Loucy (cell line): ENCODE measurements around the gene AKR1D1.
"Not testable (repeated sequence)": the region's sequence is repeated elsewhere in the genome, so short reads cannot be mapped to it uniquely, and the experiment has no call there.

Source experiments
- H2AFZ ChIP-seq: fragments of 200-600 bp; sonication (generic); 2 replicates; pipeline ENCODE4 v1.6.0; 2016; ENCODE audit warnings: antibody characterized with exemption, mild to moderate bottlenecking, low read length, moderate library complexity
- H3F3A ChIP-seq: fragments of 200-600 bp; 2 replicates; pipeline ENCODE4 v1.6.0; 2016; ENCODE audit warnings: antibody characterized with exemption, low read depth, mild to moderate bottlenecking
- H3K27me3 ChIP-seq: fragments of 200-600 bp; sonication (generic); 2 replicates; pipeline ENCODE4 v1.6.1; 2014; ENCODE audit warnings: low read length, mild to moderate bottlenecking; ENCODE audit not compliant: insufficient read depth, poor library complexity, severe bottlenecking
- H3K36me3 ChIP-seq: fragments of 200-600 bp; sonication (generic); 2 replicates; pipeline ENCODE4 v1.6.1; 2016; ENCODE audit warnings: low read length; ENCODE audit not compliant: insufficient read depth
- H3K4me1 ChIP-seq: fragments of 200-600 bp; sonication (generic); 2 replicates; pipeline ENCODE4 v1.5.1; 2014; ENCODE audit warnings: low read length, mild to moderate bottlenecking; ENCODE audit not compliant: insufficient read depth, poor library complexity, severe bottlenecking
- H3K4me2 ChIP-seq: fragments of 200-600 bp; sonication (generic); 2 replicates; pipeline ENCODE4 v1.6.0; 2014; ENCODE audit warnings: antibody characterized with exemption, low read length, low read depth, mild to moderate bottlenecking; ENCODE audit not compliant: poor library complexity, severe bottlenecking
- H3K4me3 ChIP-seq: fragments of 200-600 bp; sonication (generic); 2 replicates; pipeline ENCODE4 v1.5.1; 2014; ENCODE audit warnings: low read length, mild to moderate bottlenecking, mixed read lengths; ENCODE audit not compliant: poor library complexity, severe bottlenecking
- H3K79me2 ChIP-seq: fragments of 200-600 bp; sonication (generic); 2 replicates; pipeline ENCODE4 v1.6.1; 2014; ENCODE audit warnings: low read length; ENCODE audit not compliant: insufficient read depth
- H3K9ac ChIP-seq: fragments of 200-600 bp; sonication (generic); 2 replicates; pipeline ENCODE4 v1.6.0; 2014; ENCODE audit warnings: mild to moderate bottlenecking, low read depth, low read length, moderate library complexity; ENCODE audit not compliant: poor library complexity, severe bottlenecking
- H3K9me2 ChIP-seq: fragments of 200-600 bp; sonication (generic); replicated peaks from 2 replicates; pipeline ENCODE4 v1.6.1; 2016; ENCODE audit warnings: low read depth, low read length, mixed read lengths
- H3K9me3 ChIP-seq: fragments of 200-600 bp; sonication (generic); 2 replicates; pipeline ENCODE4 v1.6.1; 2014; ENCODE audit warnings: mild to moderate bottlenecking, antibody characterized with exemption, low read length, low read depth; ENCODE audit not compliant: insufficient read depth
- H4K20me1 ChIP-seq: fragments of 200-600 bp; sonication (generic); 2 replicates; pipeline ENCODE4 v1.6.0; 2014; ENCODE audit warnings: antibody characterized with exemption, low read length, mild to moderate bottlenecking; ENCODE audit not compliant: insufficient read depth, poor library complexity, severe bottlenecking
- CTCF ChIP-seq: fragments of 200-600 bp; sonication (generic); conservative IDR thresholded peaks from 2 replicates; pipeline ENCODE4 v1.5.1; 2014; ENCODE audit warnings: mild to moderate bottlenecking, antibody characterized with exemption, low read length
- EZH2phosphoT487 ChIP-seq: fragments of 200-600 bp; IDR thresholded peaks from 2 replicates; pipeline ENCODE4 v1.6.1; 2018; ENCODE audit warnings: antibody characterized with exemption, mild to moderate bottlenecking, moderate library complexity, borderline replicate concordance

AKR1D1 gene

GRCh38 chr7:138052696-138053095 lies 23.6 kb upstream of the AKR1D1 start:
- Histone ChIP-seq H3K9ac (no peak overlapping the region), H3K36me3 (no peaks in the 10 kb centered on the region), H2AFZ (no peak overlapping the region), H3K4me1 (no peaks in the 10 kb centered on the region), H3K4me3 (no peak overlapping the region), H4K20me1 (no peaks in the 10 kb centered on the region), H3F3A (no peaks in the 10 kb centered on the region), H3K4me2 (no peak overlapping the region), H3K9me3 (no peaks in the 10 kb centered on the region), H3K27me3 (no peaks in the 10 kb centered on the region), H3K79me2 (no peaks in the 10 kb centered on the region), H3K9me2 (no peaks in the 10 kb centered on the region)
- no peak for TF ChIP-seq CTCF
- TF ChIP-seq EZH2phosphoT487, result no peak

- H3K4me2 ChIP-seq, H3K79me2 ChIP-seq, H3K9me2 ChIP-seq, H2AFZ ChIP-seq, H3K27me3 ChIP-seq, H3K4me1 ChIP-seq, H4K20me1 ChIP-seq, H3K4me3 ChIP-seq, H3K9ac ChIP-seq, H3F3A ChIP-seq, H3K36me3 ChIP-seq, H3K9me3 ChIP-seq: not testable (repeated sequence)
Observed at GRCh38 chr7:138055698-138056097, 20.6 kb upstream of the AKR1D1 start.

GRCh38 chr7:138063400-138063799 lies 12.9 kb upstream of the AKR1D1 start:
- H3K9me3 ChIP-seq, result no peaks in the 10 kb centered on the region
- H3K27me3 ChIP-seq, result no peaks in the 10 kb centered on the region
- no peaks in the 10 kb centered on the region for H3K79me2 ChIP-seq
- H4K20me1 ChIP-seq, result no peaks in the 10 kb centered on the region
- no peaks in the 10 kb centered on the region for H3K36me3 ChIP-seq
- no peaks in the 10 kb centered on the region for H3K9me2 ChIP-seq
- no peak for TF ChIP-seq CTCF
- TF ChIP-seq EZH2phosphoT487, result no peak
- peaks cover 7% of the 10 kb centered on the region for H3K4me1 ChIP-seq
- no peak overlapping the region for H3K9ac ChIP-seq
- H3F3A ChIP-seq, result no peaks in the 10 kb centered on the region
- H3K4me3 ChIP-seq, result no peak overlapping the region
- no peak overlapping the region for H3K4me2 ChIP-seq
- no peak overlapping the region for H2AFZ ChIP-seq

- H3K9me3 ChIP-seq, result no peaks in the 10 kb centered on the region
- H3K9me2 ChIP-seq, result no peaks in the 10 kb centered on the region
- H3K27me3 ChIP-seq, result no peaks in the 10 kb centered on the region
- H3K36me3 ChIP-seq, result no peaks in the 10 kb centered on the region
- H3K79me2 ChIP-seq, result no peaks in the 10 kb centered on the region
- H4K20me1 ChIP-seq, result no peaks in the 10 kb centered on the region
- H3F3A ChIP-seq, result no peaks in the 10 kb centered on the region
- TF ChIP-seq EZH2phosphoT487, result no peak
- no peak for TF ChIP-seq CTCF
- no peak overlapping the region for H3K4me2 ChIP-seq
- no peak overlapping the region for H3K4me3 ChIP-seq
- peaks cover 7% of the 10 kb centered on the region for H3K4me1 ChIP-seq
- no peak overlapping the region for H3K9ac ChIP-seq
- H2AFZ ChIP-seq, result no peak overlapping the region
Observed at GRCh38 chr7:138064856-138065357, 11.4 kb upstream of the AKR1D1 start.
